Muscle of leg (tissue), 11 donors: ENCODE results near the gene ZNF397. TPM values are rescaled to one million over a fixed set of nuclear protein-coding genes. Genes with fewer than 3 reads are reported as not detected.

Experiments
- DNase-seq: peaks from one replicate; pipeline ENCODE4 v3.0.0; 2013
- H3K27ac ChIP-seq: one replicate; pipeline ENCODE4 v1.5.1; 2013; ENCODE audit warnings: mild to moderate bottlenecking, low read length, control low read depth
- H3K27me3 ChIP-seq: one replicate; pipeline ENCODE4 v1.6.1; 2013; ENCODE audit warnings: low read length; ENCODE audit not compliant: control insufficient read depth, insufficient read depth
- H3K36me3 ChIP-seq: one replicate; pipeline ENCODE4 v1.6.1; 2013; ENCODE audit warnings: low read length; ENCODE audit not compliant: control insufficient read depth, insufficient read depth
- H3K4me1 ChIP-seq: one replicate; pipeline ENCODE4 v1.6.1; 2013; ENCODE audit warnings: low read length; ENCODE audit not compliant: control insufficient read depth, insufficient read depth
- H3K4me3 ChIP-seq: one replicate; pipeline ENCODE4 v1.5.1; 2013; ENCODE audit warnings: low read length, control low read depth
- H3K9me3 ChIP-seq: replicated peaks from 2 replicates; pipeline ENCODE4 v1.6.1; 2013; ENCODE audit warnings: low read depth, low read length; ENCODE audit not compliant: control insufficient read depth
- WGBS: methylation state at CpG from one replicate; pipeline ENCODE4 v1.1.5; 2013; ENCODE audit warnings: missing lambda C conversion rate; ENCODE audit not compliant: insufficient coverage; 5-methylcytosine and 5-hydroxymethylcytosine counted together
- polyA plus RNA-seq, 8 donors: library from polyadenylated mRNA; unstranded; fragments of 120-200 nt; gene quantifications; one replicate each; pipeline versions ENCODE4 v1.2.1 to v1.2.3, GENCODE V29; 2013; ENCODE audit warnings: inconsistent platforms in 1 of 8, low replicate concordance in 1 of 8; ENCODE audit not compliant: insufficient read length in 8 of 8, insufficient read depth in 1 of 8
- total RNA-seq: library from RNA; stranded (reverse); fragments of 120-200 nt; gene quantifications from one replicate; pipeline ENCODE4 v1.2.4, GENCODE V29; 2013

The ZNF397 gene
- total and polyA plus RNA-seq, 9 donors = 21.9 to 39.3 (median 23.7) TPM

GRCh38 chr18:35264409-35264808 is 23.6 kb downstream of the ZNF397 start:
- no CpG with 5 or more reads among the region's 2 CpGs for WGBS

GRCh38 chr18:35267161-35267651 is 26.4 kb downstream of the ZNF397 start:
- H3K27ac ChIP-seq = peak overlapping the region; percentile 89
- peak overlapping the region; percentile 69 for H3K4me3 ChIP-seq
- H3K4me1 ChIP-seq = peaks cover 6% of the 10 kb centered on the region
- 2% methylated on average over 36 of the region's 48 CpGs for WGBS
- H3K27me3 ChIP-seq = no peaks in the 10 kb centered on the region
- peak; percentile 93 for DNase-seq
- H3K9me3 ChIP-seq = no peaks in the 10 kb centered on the region
- H3K36me3 ChIP-seq = peaks cover 16% of the 10 kb centered on the region

More at GRCh38 chr18:35264409-35264808, 23.6 kb downstream of the ZNF397 start:
- H3K36me3 ChIP-seq = peaks cover 24% of the 10 kb centered on the region
- peaks cover 6% of the 10 kb centered on the region for H3K4me1 ChIP-seq
- no peak for DNase-seq
- no peaks in the 10 kb centered on the region for H3K9me3 ChIP-seq
- no peak overlapping the region for H3K27ac ChIP-seq
- no peaks in the 10 kb centered on the region for H3K27me3 ChIP-seq
- H3K4me3 ChIP-seq = no peak overlapping the region

GRCh38 chr18:35267809-35268208 is 27.0 kb downstream of the ZNF397 start:
- 57% methylated on average over 29 of the region's 30 CpGs for WGBS
- Histone ChIP-seq H3K27ac (peak overlapping the region; percentile 89), H3K4me3 (peak overlapping the region; percentile 69), H3K27me3 (no peaks in the 10 kb centered on the region), H3K4me1 (peaks cover 6% of the 10 kb centered on the region), H3K36me3 (peaks cover 11% of the 10 kb centered on the region), H3K9me3 (peaks cover 2% of the 10 kb centered on the region)
- peak; percentile 18 for DNase-seq

GRCh38 chr18:35268821-35269220 is 28.0 kb downstream of the ZNF397 start:
- Histone ChIP-seq H3K4me3 (no peak overlapping the region), H3K4me1 (peaks cover 6% of the 10 kb centered on the region), H3K9me3 (peaks cover 9% of the 10 kb centered on the region), H3K27ac (no peak overlapping the region), H3K27me3 (no peaks in the 10 kb centered on the region), H3K36me3 (peaks cover 5% of the 10 kb centered on the region)
- WGBS = no CpG with 5 or more reads among the region's 2 CpGs
- no peak for DNase-seq

- no peak overlapping the region for H3K27ac ChIP-seq
- H3K36me3 ChIP-seq = no peaks in the 10 kb centered on the region
- peaks cover 23% of the 10 kb centered on the region for H3K9me3 ChIP-seq
- WGBS = 96% methylated on average over 33 of the region's 35 CpGs
- peaks cover 6% of the 10 kb centered on the region for H3K4me1 ChIP-seq
- no peaks in the 10 kb centered on the region for H3K27me3 ChIP-seq
- DNase-seq = no peak
- H3K4me3 ChIP-seq = no peak overlapping the region
Measured at GRCh38 chr18:35271656-35272055, 30.8 kb downstream of the ZNF397 start.

GRCh38 chr18:35276267-35276666 is 35.4 kb downstream of the ZNF397 start:
- no peaks in the 10 kb centered on the region for H3K4me1 ChIP-seq
- no peak for DNase-seq
- H3K36me3 ChIP-seq = no peaks in the 10 kb centered on the region
- H3K27ac ChIP-seq = no peak overlapping the region
- no peaks in the 10 kb centered on the region for H3K27me3 ChIP-seq
- 91% methylated on average over 3 of the region's 3 CpGs for WGBS
- H3K4me3 ChIP-seq = no peak overlapping the region
- peaks cover 31% of the 10 kb centered on the region for H3K9me3 ChIP-seq

GRCh38 chr18:35277633-35278032 is 36.8 kb downstream of the ZNF397 start:
- Histone ChIP-seq H3K36me3 (no peaks in the 10 kb centered on the region), H3K27me3 (no peaks in the 10 kb centered on the region), H3K27ac (no peak overlapping the region), H3K4me3 (no peak overlapping the region), H3K9me3 (peaks cover 31% of the 10 kb centered on the region), H3K4me1 (no peaks in the 10 kb centered on the region)
- DNase-seq = no peak

- Histone ChIP-seq H3K9me3 (peaks cover 26% of the 10 kb centered on the region), H3K27ac (no peak overlapping the region), H3K4me1 (no peaks in the 10 kb centered on the region), H3K4me3 (no peak overlapping the region), H3K27me3 (no peaks in the 10 kb centered on the region), H3K36me3 (no peaks in the 10 kb centered on the region)
- WGBS = no CpG with 5 or more reads among the region's 1 CpG
- no peak for DNase-seq
Measured at GRCh38 chr18:35278085-35278484, 37.3 kb downstream of the ZNF397 start.

GRCh38 chr18:35278969-35279368 is 38.1 kb downstream of the ZNF397 start:
- Histone ChIP-seq H3K4me3 (no peak overlapping the region), H3K4me1 (no peaks in the 10 kb centered on the region), H3K27me3 (no peaks in the 10 kb centered on the region), H3K9me3 (peaks cover 29% of the 10 kb centered on the region), H3K27ac (no peak overlapping the region), H3K36me3 (peaks cover 5% of the 10 kb centered on the region)
- no peak for DNase-seq

- Histone ChIP-seq H3K36me3 (peaks cover 5% of the 10 kb centered on the region), H3K4me3 (no peak overlapping the region), H3K27ac (no peak overlapping the region), H3K9me3 (peaks cover 22% of the 10 kb centered on the region), H3K27me3 (no peaks in the 10 kb centered on the region), H3K4me1 (no peaks in the 10 kb centered on the region)
- no CpG with 5 or more reads among the region's 1 CpG for WGBS
- DNase-seq = no peak
Measured at GRCh38 chr18:35282353-35282752, 41.5 kb downstream of the ZNF397 start.
